ENCODE results near the gene TPSD1.

The TPSD1 gene

GRCh38 chr16:1299012-1299867 lies 43.4 kb downstream of the TPSD1 start:
- DNase-seq (ENCODE audit: low spot score): no peak

- no peak for DNase-seq (ENCODE audit: low spot score)
Observed at GRCh38 chr16:1299868-1300203, 44.0 kb downstream of the TPSD1 start.

- peak; percentile 88 for DNase-seq (ENCODE audit: low spot score)
Observed at GRCh38 chr16:1300664-1301476, 45.0 kb downstream of the TPSD1 start.

GRCh38 chr16:1301562-1301961 lies 45.7 kb downstream of the TPSD1 start:
- no peak for DNase-seq (ENCODE audit: low spot score)

- DNase-seq (ENCODE audit: low spot score): no peak
Observed at GRCh38 chr16:1305823-1306222, 50.0 kb downstream of the TPSD1 start.

GRCh38 chr16:1306334-1306733 lies 50.5 kb downstream of the TPSD1 start:
- DNase-seq (ENCODE audit: low spot score): no peak

GRCh38 chr16:1308036-1308976 lies 52.4 kb downstream of the TPSD1 start:
- no peak for DNase-seq (ENCODE audit: low spot score)

All from ecto neural progenitor cell (in vitro differentiated cells).